ENCODE measurements around the gene ENTPD8.
"Not testable (repeated sequence)": the region's sequence is repeated elsewhere in the genome, so short reads cannot be mapped to it uniquely, and the experiment has no call there.

Gene ENTPD8

GRCh38 chr9:137412431-137412830 lies 28.7 kb downstream of the ENTPD8 start:
- Mint-ChIP-seq H3K36me3 (peaks cover 0 to 3% of the 10 kb centered on the region in 2 donors), H3K4me1 (peaks cover 20 to 50% of the 10 kb centered on the region in 2 donors), H3K9me3 (no peaks in the 10 kb centered on the region), H3K4me3 (no peak overlapping the region), H3K27ac (no peak overlapping the region), H3K27me3 (peaks cover 0 to 4% of the 10 kb centered on the region in 2 donors)
- ATAC-seq (replicated peaks) (no peak), DNase-seq (no peak)

- Mint-ChIP-seq H3K36me3 (peaks cover 0 to 3% of the 10 kb centered on the region in 2 donors), H3K27ac (no peak overlapping the region), H3K4me1 (peaks cover 20 to 55% of the 10 kb centered on the region in 2 donors), H3K27me3 (peaks cover 0 to 4% of the 10 kb centered on the region in 2 donors), H3K4me3 (peak overlapping the region; percentile 50 to 62), H3K9me3 (no peaks in the 10 kb centered on the region)
- ATAC-seq (replicated peaks), result peak; percentile 72 to 73
- DNase-seq, result peak; percentile 60
These were observed 29.3 kb downstream of the ENTPD8 start for GRCh38 chr9:137411645-137412380.

DNA sequence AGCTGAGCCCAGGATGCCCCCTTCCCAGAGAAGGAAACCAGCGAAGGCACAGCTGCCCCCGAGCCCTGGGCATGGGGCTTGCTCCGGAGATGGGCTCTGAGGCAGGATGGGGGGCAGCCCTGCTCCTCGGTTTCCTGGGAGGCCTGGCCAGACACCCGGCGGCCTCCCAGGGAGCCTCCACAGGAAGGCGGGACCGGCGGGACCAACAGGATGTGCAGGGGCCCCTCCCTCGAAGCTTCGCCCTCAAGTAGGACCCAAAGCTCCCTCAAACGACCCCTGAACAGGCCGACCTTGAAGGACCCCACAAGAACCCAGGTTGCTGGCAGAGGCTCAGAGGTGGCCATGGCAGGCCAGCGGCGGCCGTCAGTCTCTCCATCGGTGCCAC lies 29.9 kb downstream of the ENTPD8 start:
- ATAC-seq (replicated peaks) (no peak), DNase-seq (no peak)
- Mint-ChIP-seq H3K27ac (no peak overlapping the region), H3K27me3 (peaks cover 0 to 4% of the 10 kb centered on the region in 2 donors), H3K4me3 (peak overlapping the region; percentile 21 to 50), H3K9me3 (no peaks in the 10 kb centered on the region), H3K4me1 (peaks cover 20 to 55% of the 10 kb centered on the region in 2 donors), H3K36me3 (peaks cover 0 to 3% of the 10 kb centered on the region in 2 donors)

DNA sequence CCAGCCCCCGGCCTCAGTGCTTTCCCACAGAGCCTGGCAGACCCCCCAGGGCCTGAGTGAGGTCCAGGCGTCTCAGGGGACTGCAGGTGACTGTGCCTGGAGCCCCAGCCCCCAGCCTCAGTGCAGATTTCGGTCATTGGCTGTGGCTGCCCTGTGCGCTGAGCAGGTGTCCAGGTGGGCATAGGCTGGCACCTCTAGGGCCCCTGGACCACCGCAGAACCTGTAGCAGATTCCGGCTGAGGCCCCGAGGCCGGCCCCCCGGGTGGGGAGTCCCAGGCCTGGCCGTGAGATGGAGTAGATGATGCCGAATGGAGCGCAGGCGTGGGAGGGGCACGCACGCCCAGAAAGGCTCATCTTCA lies 30.3 kb downstream of the ENTPD8 start:
- no peak overlapping the region for H3K27ac Mint-ChIP-seq
- H3K4me3 Mint-ChIP-seq, result no peak overlapping the region
- no peak for DNase-seq
- H3K36me3 Mint-ChIP-seq, result peaks cover 0 to 3% of the 10 kb centered on the region in 2 donors
- peaks cover 0 to 4% of the 10 kb centered on the region in 2 donors for H3K27me3 Mint-ChIP-seq
- H3K9me3 Mint-ChIP-seq, result no peaks in the 10 kb centered on the region
- no peak for ATAC-seq (replicated peaks)
- H3K4me1 Mint-ChIP-seq, result peaks cover 20 to 58% of the 10 kb centered on the region in 2 donors

DNA sequence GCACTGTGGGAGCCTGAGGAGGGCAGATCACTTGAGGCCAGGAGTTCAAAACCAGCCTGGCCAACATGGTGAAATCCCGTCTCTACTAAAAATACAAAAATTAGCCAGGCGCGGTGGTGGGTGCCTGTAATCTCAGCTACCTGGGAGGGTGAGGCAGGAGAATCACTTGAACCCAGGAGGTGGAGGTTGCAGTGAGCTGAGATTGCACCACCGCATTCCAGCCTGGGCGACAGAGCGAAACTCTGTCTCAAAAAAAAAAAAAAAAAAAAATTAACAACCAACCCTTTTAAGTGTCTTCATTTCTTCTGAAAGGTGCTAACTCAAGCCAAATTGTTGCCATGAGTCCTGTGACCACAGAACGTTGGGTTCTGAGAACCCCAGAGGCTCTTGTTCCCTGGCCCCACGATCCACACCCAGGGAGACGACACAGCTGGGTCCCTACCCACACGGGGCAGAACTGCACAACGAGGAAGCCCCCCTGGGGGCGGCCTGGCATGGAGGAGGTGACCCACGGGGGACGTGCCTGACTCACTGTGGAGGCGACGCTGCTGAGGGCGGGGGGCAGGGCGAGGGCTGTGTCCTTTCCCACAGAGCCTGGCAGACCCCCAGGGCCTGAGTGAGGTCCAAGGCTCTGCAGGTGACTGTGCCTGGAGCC lies 30.8 kb downstream of the ENTPD8 start:
- not testable (repeated sequence) for H3K4me3 Mint-ChIP-seq; H3K9me3 Mint-ChIP-seq; ATAC-seq (replicated peaks); H3K27me3 Mint-ChIP-seq; H3K27ac Mint-ChIP-seq; H3K36me3 Mint-ChIP-seq; DNase-seq
- peaks cover 18 to 62% of the 10 kb centered on the region in 2 donors for H3K4me1 Mint-ChIP-seq

- ATAC-seq (replicated peaks) (no peak), DNase-seq (no peak)
- peaks cover 0 to 3% of the 10 kb centered on the region in 2 donors for H3K36me3 Mint-ChIP-seq
- H3K27ac Mint-ChIP-seq, result no peak overlapping the region
- no peak overlapping the region for H3K4me3 Mint-ChIP-seq
- H3K9me3 Mint-ChIP-seq, result no peaks in the 10 kb centered on the region
- peaks cover 0 to 4% of the 10 kb centered on the region in 2 donors for H3K27me3 Mint-ChIP-seq
- H3K4me1 Mint-ChIP-seq, result peaks cover 16 to 59% of the 10 kb centered on the region in 2 donors
These were observed 31.6 kb downstream of the ENTPD8 start for GRCh38 chr9:137409515-137409914.

DNA sequence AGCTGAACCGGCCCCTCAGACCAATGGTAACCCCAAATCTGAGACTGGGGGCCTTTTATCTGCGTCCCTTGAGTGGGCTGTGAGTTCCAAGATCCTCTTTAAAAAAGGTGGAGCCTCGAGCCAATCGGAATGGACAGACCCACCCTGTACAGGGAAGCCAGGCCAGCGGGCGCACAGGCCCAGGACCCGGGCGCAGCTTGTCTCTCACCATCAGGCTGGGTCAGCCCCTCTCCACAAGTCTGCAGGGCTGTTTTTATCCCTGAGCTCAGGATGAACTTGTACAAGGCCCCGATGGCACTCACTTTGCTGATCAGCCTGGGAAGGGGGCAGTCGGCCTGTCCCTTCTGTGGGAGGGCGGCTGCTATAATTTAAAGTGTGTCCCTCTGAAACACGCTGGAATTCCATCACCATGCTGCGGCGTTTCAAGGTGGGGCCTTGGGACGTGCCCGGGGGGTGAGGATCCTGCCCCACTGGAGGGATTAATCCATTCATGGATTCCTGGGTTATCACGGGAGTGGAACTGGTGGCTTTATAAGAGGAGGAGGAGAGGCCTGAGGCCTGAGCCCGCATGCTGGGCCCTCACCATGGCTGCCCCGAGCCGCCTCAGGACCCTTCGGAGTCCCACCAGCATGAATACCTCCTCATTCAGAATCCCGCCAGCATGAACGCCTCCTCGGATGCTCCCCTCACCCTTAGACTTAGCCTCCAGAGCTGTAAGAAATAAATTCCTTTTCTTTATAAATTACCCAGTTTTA lies 32.3 kb downstream of the ENTPD8 start:
- peaks cover 0 to 4% of the 10 kb centered on the region in 2 donors for H3K27me3 Mint-ChIP-seq
- DNase-seq (no peak), ATAC-seq (replicated peaks) (no peak)
- no peak overlapping the region for H3K27ac Mint-ChIP-seq
- no peaks in the 10 kb centered on the region for H3K9me3 Mint-ChIP-seq
- no peak overlapping the region for H3K4me3 Mint-ChIP-seq
- H3K36me3 Mint-ChIP-seq, result peaks cover 4% of the 10 kb centered on the region in 2 donors
- H3K4me1 Mint-ChIP-seq, result peaks cover 13 to 53% of the 10 kb centered on the region in 2 donors

- ATAC-seq (replicated peaks) (no peak), DNase-seq (no peak)
- peaks cover 12 to 49% of the 10 kb centered on the region in 2 donors for H3K4me1 Mint-ChIP-seq
- H3K27me3 Mint-ChIP-seq, result peaks cover 0 to 4% of the 10 kb centered on the region in 2 donors
- H3K4me3 Mint-ChIP-seq, result peak overlapping the region; percentile 58 to 69
- no peak overlapping the region for H3K27ac Mint-ChIP-seq
- H3K9me3 Mint-ChIP-seq, result peaks cover under 1% of the 10 kb centered on the region in 2 donors
- H3K36me3 Mint-ChIP-seq, result peaks cover 7 to 11% of the 10 kb centered on the region in 2 donors
These were observed 33.4 kb downstream of the ENTPD8 start for GRCh38 chr9:137407590-137408300.

GRCh38 chr9:137406876-137407589 lies 34.1 kb downstream of the ENTPD8 start:
- Mint-ChIP-seq H3K4me1 (peaks cover 14 to 53% of the 10 kb centered on the region in 2 donors), H3K27me3 (peaks cover 0 to 4% of the 10 kb centered on the region in 2 donors), H3K4me3 (peak overlapping the region; percentile 39 to 69), H3K9me3 (peaks cover 7 to 8% of the 10 kb centered on the region in 2 donors), H3K27ac (no peak overlapping the region), H3K36me3 (peaks cover 14 to 18% of the 10 kb centered on the region in 2 donors)
- ATAC-seq (replicated peaks) (peak; percentile 85 to 89), DNase-seq (peak; percentile 60)

- H3K27ac Mint-ChIP-seq, result peak overlapping the region; percentile 72
- H3K36me3 Mint-ChIP-seq, result peaks cover 16 to 21% of the 10 kb centered on the region in 2 donors
- no peak for ATAC-seq (replicated peaks)
These were observed 34.9 kb downstream of the ENTPD8 start for GRCh38 chr9:137406085-137406760.

GRCh38 chr9:137405677-137406081 lies 35.5 kb downstream of the ENTPD8 start:
- peaks cover 7 to 8% of the 10 kb centered on the region in 2 donors for H3K9me3 Mint-ChIP-seq
- DNase-seq, result no peak
- H3K4me1 Mint-ChIP-seq, result peaks cover 13 to 41% of the 10 kb centered on the region in 2 donors
- no peak for ATAC-seq (replicated peaks)
- H3K4me3 Mint-ChIP-seq, result peak overlapping the region in 1 of 2 donors; percentile 79
- peaks cover 0 to 4% of the 10 kb centered on the region in 2 donors for H3K27me3 Mint-ChIP-seq
- peaks cover 16 to 21% of the 10 kb centered on the region in 2 donors for H3K36me3 Mint-ChIP-seq
- no peak overlapping the region for H3K27ac Mint-ChIP-seq

More at GRCh38 chr9:137406085-137406760, 34.9 kb downstream of the ENTPD8 start:
- peaks cover 12 to 45% of the 10 kb centered on the region in 2 donors for H3K4me1 Mint-ChIP-seq
- peaks cover 0 to 4% of the 10 kb centered on the region in 2 donors for H3K27me3 Mint-ChIP-seq
- no peak for DNase-seq
- peaks cover 7 to 8% of the 10 kb centered on the region in 2 donors for H3K9me3 Mint-ChIP-seq
- peak overlapping the region in 1 of 2 donors; percentile 79 for H3K4me3 Mint-ChIP-seq

GRCh38 chr9:137404961-137405567 lies 36.1 kb downstream of the ENTPD8 start:
- H3K4me1 Mint-ChIP-seq, result peaks cover 14 to 43% of the 10 kb centered on the region in 2 donors
- DNase-seq, result no peak
- H3K4me3 Mint-ChIP-seq, result no peak overlapping the region
- H3K9me3 Mint-ChIP-seq, result peaks cover 8 to 10% of the 10 kb centered on the region in 2 donors
- H3K36me3 Mint-ChIP-seq, result peaks cover 16 to 24% of the 10 kb centered on the region in 2 donors
- ATAC-seq (replicated peaks), result no peak
- H3K27ac Mint-ChIP-seq, result no peak overlapping the region
- peaks cover 0 to 4% of the 10 kb centered on the region in 2 donors for H3K27me3 Mint-ChIP-seq

All from stimulated activated naive B cell treated with anti-CD40 and anti-IgM and Interleukin-4, amounts not matched to agents 10 μg/mL and 1 μg/mL and 100 μg/mL, for 72 hours (primary cell).